ENCODE data around the gene BTBD2. TPM values are rescaled to one million over a fixed set of nuclear protein-coding genes. Genes with fewer than 3 reads are reported as not detected.

Gene BTBD2
- total and polyA plus RNA-seq, 2 donors (not counting 1 experiment from before 2014, with no cell fraction given): 75.2 to 85.6 TPM

DNA sequence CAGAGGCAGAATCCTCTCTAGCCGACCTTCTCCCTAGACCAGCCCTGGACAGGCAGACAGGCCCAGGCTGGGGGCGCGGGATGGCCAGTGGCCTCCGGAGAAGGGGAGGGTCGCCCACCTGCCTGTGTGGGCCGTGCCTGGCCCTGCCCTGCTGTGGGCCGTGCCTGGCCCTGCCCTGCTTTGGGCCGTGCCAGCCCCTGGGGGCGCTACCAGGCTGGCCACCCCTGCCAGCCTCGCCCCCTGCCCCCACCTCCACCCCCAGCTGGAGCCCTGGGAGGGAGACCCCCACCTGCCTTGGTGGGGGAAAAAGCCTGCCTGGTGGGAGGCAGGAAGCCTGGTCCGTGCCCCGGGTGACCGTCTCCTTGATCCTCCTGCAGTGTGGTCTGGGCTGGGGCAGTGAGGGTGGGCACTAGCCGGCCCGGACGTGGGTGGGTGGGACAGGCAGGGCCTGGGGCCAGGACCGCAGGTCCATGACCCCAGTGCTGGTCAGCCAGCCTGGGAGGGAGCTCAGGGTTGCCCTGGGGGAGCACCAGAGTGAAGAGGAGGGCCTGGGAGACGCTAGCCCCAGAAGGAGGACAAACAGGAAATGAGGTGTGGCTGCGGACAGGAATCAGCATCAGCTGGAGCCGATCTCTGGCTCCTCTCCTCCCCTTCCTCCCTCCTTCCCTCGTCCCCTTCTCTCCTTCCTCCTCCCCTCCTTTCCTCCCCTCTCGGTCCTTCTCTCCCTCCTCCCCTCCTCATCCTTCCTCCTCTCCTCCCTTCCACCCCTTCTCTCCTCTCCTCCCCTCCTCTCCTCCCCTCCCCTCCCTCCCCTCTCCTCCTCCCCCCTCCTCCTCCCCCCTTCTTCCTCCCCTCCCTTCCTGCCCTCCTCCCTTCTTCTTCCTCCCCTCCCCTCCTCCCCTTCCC is 40.7 kb upstream of the BTBD2 start:
- Mint-ChIP-seq H3K27ac (peak overlapping the region; percentile 94), H3K27me3 (no peaks in the 10 kb centered on the region), H3K9me3 (ENCODE audit: insufficient read depth) (no peaks in the 10 kb centered on the region), H3K4me3 (peak overlapping the region; percentile 82), H3K4me1 (peaks cover 64% of the 10 kb centered on the region)
- peak overlapping the region; percentile 32 for H3K9ac ChIP-seq (ENCODE audit: low read length)
- POLR2A ChIA-PET: interaction anchor here (0.5 to 1.4 kb wide), 7 partner anchors 14 to 803 kb away, joined by 3 to 6 read pairs (median 4); partner anchors contain the start of gene PEAK3
- H2AFZ ChIP-seq (ENCODE audit: insufficient read depth, low read depth, low read length, poor library complexity, severe bottlenecking): peak overlapping the region; percentile 38
- H3K4me2 ChIP-seq (replicated peaks; ENCODE audit: low read depth, low read length, poor library complexity, severe bottlenecking): peak overlapping the region; percentile 77
- H3K4me3 ChIP-seq (ENCODE audit: control extremely low read depth in 1 of 5, extremely low read depth in 1 of 5, insufficient read depth in 1 of 5, low read depth in 2 of 5, low read length in 4 of 5): peak overlapping the region in 3 of 5 experiments; percentile 12 to 33 (median 30)
- ATAC-seq (ENCODE audit: low read depth) (no peak), DNase-seq (no peak)
- H3K27ac ChIP-seq (ENCODE audit: low read length in 2 of 2): peak overlapping the region; percentile 69 to 99
- CTCF ChIA-PET: interaction anchor here (1.0 to 1.1 kb wide), 2 partner anchors 27 to 35 kb away, joined by 3 read pairs; no protein-coding TSS in a partner anchor
- H3K9me3 ChIP-seq (ENCODE audit: control extremely low read depth in 1 of 3, control insufficient read depth in 2 of 3, insufficient read depth in 1 of 3, low read length in 2 of 3): peaks cover 0 to 3% (median 0%) of the 10 kb centered on the region in 3 donors
- peaks cover 28% of the 10 kb centered on the region for H3K79me2 ChIP-seq (ENCODE audit: control insufficient read depth, insufficient read depth, low read length)
- intact Hi-C loops (cut with micrococcal nuclease): no loop called here
- H4K20me1 ChIP-seq (ENCODE audit: control insufficient read depth, insufficient read depth, low read length, poor library complexity, severe bottlenecking): no peaks in the 10 kb centered on the region
- no peaks in the 10 kb centered on the region for H3K36me3 ChIP-seq (replicated peaks in 1 of 2; ENCODE audit: control extremely low read depth in 1 of 2, control insufficient read depth in 1 of 2, extremely low read depth in 1 of 2, insufficient read depth in 2 of 2, low read length in 1 of 2)
- no peak for TF ChIP-seq EZH2 (IDR thresholded peaks at IDR 0.05; ENCODE audit: borderline replicate concordance, insufficient read depth, low read depth, low read length, poor library complexity, severe bottlenecking)
- TF ChIP-seq, protein P1, sequence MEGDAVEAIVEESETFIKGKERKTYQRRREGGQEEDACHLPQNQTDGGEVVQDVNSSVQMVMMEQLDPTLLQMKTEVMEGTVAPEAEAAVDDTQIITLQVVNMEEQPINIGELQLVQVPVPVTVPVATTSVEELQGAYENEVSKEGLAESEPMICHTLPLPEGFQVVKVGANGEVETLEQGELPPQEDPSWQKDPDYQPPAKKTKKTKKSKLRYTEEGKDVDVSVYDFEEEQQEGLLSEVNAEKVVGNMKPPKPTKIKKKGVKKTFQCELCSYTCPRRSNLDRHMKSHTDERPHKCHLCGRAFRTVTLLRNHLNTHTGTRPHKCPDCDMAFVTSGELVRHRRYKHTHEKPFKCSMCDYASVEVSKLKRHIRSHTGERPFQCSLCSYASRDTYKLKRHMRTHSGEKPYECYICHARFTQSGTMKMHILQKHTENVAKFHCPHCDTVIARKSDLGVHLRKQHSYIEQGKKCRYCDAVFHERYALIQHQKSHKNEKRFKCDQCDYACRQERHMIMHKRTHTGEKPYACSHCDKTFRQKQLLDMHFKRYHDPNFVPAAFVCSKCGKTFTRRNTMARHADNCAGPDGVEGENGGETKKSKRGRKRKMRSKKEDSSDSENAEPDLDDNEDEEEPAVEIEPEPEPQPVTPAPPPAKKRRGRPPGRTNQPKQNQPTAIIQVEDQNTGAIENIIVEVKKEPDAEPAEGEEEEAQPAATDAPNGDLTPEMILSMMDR (IDR thresholded peaks at IDR 0.05): no peak
- 36% methylated on average over 18 of the region's 22 CpGs for WGBS (ENCODE audit: insufficient coverage)
- H3K4me1 ChIP-seq (ENCODE audit: control insufficient read depth in 2 of 2, insufficient read depth in 2 of 2, low read length in 2 of 2): peaks cover 69 to 91% of the 10 kb centered on the region in 2 donors
- H3K27me3 ChIP-seq (replicated peaks in 1 of 4; ENCODE audit: control extremely low read depth in 1 of 4, control insufficient read depth in 3 of 4, insufficient read depth in 4 of 4, low read length in 3 of 4): no peaks in the 10 kb centered on the region

Measured in B cell (primary cell).